Superior temporal gyrus (tissue), 1 donor: ENCODE measurements around the gene IFRD1.
A peak's percentile ranks its signal among the peaks of the same experiment; 100 is the strongest.

Source experiments
- DNase-seq: peaks from one replicate; pipeline ENCODE4 v3.0.0-alpha.2; 2016; ENCODE audit errors: extremely low spot score

IFRD1 gene, protein sequence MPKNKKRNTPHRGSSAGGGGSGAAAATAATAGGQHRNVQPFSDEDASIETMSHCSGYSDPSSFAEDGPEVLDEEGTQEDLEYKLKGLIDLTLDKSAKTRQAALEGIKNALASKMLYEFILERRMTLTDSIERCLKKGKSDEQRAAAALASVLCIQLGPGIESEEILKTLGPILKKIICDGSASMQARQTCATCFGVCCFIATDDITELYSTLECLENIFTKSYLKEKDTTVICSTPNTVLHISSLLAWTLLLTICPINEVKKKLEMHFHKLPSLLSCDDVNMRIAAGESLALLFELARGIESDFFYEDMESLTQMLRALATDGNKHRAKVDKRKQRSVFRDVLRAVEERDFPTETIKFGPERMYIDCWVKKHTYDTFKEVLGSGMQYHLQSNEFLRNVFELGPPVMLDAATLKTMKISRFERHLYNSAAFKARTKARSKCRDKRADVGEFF

DNA sequence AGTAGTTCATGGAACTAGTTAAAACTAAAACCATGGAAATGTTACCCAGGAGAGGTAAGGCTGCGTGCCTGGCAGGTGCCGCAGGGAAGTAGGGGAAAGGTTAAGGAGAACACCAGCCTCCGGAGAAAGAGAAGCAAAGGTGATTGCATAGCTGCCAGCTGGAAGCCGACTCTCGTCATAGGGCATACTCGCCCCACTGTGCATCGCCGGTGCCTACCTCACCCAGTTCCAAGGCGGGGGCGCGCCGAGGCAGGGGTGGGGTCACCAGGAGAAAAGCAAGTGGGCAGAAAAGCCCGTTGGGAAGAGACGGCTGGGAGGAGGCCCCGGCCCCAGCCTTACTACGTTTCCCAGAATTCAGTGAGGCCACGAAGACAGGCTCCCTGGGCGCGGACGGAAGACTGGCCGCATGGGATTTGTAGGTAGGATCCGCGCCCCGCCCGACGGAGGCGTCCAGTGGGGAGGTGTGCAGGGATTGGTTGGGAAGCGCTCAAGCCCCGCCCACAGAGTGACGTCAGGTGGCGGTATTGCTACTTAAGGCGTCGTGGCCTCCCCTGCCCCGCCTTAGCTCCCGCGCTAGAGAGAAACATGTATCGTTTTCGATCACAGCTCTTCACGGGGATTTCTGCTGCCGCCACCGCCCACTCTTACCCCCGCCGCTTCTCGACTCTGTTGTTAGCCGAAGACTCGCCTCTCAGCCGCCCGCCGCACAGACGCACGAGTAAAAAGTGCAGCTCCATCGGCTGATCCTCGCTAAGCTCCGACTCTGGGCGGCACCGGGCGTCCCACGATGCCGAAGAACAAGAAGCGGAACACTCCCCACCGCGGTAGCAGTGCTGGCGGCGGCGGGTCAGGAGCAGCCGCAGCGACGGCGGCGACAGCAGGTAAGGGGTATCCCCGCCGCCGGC is at the start of gene IFRD1:
TSS of gene IFRD1 (plus strand) at position 559 of the 905 bp plus-strand sequence. CDS start at position 788, 229 bp downstream.
- DNase-seq, result peak; percentile 99

DNA sequence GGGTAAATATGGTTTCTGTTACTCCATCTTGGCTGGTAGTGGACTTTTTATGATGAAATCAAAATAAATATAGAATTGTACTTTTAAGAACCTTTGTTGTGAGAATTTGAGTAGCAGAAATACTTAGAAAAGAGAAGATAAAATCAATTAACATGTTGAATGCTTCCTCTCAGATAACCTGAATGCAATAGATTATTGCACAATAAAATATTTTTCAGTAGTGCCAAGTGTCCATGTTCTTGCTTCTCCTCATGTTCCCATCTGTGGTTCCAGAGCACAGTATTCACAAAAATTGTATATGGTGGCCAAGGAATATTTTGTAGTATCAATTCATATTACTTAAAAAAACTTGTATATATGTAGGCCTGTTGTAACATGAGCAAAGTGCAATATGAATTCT is 45.9 kb upstream of the IFRD1 start:
- DNase-seq, result no peak

DNA sequence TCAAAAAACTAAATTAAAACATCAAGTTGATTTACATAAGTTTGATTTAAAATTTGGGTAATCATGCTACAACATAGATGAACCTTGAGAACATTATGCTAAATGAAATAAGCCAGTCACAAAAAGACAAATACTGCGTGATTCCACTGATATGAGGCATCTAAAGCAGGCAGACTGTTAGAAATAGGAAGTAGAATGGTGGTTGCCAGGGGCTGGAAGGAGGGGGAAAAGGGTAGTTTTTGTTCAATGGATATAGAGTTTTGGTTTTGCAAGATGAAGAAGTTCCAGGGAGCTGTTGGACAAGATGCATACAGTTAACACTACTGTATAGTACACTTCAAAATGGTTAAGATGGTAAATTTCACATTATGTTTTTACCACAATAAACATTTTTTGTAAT is 45.0 kb upstream of the IFRD1 start:
- DNase-seq, result no peak

DNA sequence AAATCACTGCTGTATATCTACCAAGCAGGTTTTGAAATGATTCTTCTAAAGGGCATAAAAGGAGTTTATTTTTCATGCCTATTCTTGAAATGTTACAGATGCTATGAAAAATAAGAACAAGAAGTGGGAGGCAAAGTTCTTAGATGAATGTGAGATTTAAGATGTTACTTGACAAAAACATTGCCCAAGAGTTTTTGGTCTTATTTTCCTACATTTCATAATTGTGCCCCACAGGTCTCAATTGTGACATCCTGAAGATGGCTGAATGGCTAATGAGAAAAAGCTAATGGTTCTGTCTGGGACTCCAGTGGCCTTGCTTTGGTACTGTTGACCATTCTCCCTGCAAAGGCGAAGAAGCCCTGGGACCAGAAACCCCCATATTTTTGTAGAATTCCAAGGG is 43.0 kb upstream of the IFRD1 start:
- peak; percentile 33 for DNase-seq

DNA sequence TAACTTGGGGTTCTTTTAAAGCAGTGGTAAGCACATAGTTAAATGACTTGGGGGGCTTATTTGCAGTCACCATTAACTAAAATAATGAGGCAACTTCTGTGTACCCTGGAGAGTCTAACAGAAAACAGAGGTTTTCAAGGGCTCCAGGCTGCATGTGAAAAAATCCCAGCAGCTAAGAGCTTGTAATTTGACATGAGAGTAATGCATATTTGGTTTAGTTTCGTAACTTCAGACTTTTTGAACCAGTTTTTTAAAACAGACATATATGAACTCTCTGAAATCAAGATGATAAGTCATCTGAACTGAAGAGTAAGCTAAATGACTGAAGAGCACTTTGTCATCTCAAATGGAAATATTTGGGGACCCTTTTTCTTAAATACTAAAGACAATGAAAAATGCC is 40.2 kb upstream of the IFRD1 start:
- DNase-seq, result no peak

DNA sequence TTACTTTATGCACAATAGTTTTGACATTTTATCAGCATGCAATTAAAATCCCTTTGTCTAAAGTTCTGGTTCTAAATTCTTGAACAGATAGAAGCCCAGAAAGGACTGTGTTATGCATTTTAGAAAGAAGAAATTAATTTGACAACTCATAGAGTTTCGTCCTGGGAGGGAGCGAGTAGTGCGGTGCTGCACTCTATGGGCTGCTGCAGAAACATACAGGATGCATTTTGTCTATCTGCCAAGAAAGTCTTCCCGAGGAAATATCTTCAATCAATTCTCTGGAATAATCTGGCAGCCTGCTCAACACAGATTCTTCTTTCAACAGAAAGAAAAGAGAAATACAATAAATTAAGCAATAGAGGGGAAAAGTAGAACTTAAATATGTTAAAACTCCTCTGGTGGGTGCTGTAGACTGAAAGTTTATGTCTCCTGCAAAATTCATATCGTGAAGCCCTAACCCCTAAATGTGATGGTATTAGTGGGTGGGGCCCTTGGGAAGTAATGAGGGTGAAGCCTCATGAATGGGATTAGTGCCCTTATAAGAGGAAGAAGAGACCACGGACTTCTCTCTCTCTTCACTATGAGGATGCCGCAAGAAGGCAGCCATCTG is 39.0 kb upstream of the IFRD1 start:
- peak; percentile 77 for DNase-seq

DNA sequence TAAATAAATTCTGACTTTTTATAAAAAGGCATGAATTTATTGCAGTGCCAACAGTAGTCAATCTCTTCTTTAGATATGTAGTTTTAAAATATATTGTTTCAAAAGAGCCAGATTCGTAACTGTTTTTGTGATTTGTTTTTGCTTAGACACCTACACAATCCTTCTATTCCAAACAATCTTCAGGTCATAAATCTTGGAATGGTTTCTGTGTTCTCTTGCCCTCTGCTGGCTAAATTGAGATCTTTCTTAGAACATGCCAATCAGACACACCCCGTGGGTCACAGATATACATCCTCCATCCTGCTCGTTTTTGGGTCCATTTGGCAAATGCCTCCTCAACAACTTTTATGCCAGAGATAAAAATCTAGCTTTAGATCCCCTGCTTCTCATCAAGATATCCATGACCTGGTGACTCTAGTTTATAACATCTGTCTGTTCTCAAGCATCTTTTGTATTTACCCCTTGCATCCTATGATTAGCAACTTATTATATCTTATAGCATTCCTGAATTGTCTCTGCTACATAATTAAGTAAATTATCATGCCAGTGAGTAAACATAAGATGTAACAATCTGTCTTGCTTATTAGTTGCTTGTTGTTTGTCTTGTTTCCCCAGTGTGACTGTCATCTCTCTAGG is 35.3 kb upstream of the IFRD1 start:
- DNase-seq, result peak; percentile 76

DNA sequence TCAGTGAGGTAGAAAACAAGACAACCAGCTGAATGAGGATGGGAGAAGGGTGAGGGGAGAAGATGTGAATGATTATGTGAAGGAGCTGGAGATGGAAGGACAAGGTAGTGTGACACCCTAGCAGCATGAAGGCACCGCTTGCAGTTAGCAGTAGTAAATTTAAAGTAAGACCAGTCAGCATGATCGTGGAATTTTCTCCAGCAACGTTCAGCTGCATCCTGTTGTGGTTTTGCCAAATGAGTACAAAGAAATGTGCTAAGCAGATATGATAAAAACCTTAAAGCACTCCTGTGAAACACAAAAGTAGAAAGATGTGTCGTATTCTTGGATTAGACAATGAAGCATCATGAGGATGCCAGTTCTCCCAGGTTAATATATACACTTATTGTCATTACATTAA is 34.1 kb upstream of the IFRD1 start:
- DNase-seq, result peak; percentile 14

DNA sequence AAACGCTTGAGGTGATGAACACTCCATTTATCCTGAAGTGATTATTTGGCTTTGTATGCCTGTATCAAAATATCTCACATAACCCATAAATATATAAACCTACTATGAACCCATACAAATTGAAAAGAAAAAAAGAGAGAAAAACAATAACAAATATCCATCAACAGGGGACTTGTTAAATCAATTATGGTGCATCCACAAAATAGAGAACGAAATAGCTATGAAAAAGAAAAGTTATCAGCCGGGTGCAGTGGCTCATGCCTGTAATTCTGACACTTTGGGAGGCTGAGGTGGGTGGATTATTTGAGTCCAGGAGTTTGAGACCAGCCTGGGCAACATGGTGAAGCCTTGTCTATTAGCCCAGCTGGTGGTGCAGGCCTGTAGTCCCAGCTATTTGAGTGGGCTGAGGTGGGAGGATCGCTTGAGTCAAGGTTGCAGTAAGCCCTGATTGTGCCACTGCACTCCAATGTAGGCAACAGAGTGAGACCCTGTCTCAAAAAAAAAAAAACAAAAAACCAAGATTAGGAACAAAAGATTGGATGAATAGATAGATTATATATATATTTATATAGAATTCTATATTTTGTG is 30.6 kb upstream of the IFRD1 start:
- DNase-seq, result no peak

DNA sequence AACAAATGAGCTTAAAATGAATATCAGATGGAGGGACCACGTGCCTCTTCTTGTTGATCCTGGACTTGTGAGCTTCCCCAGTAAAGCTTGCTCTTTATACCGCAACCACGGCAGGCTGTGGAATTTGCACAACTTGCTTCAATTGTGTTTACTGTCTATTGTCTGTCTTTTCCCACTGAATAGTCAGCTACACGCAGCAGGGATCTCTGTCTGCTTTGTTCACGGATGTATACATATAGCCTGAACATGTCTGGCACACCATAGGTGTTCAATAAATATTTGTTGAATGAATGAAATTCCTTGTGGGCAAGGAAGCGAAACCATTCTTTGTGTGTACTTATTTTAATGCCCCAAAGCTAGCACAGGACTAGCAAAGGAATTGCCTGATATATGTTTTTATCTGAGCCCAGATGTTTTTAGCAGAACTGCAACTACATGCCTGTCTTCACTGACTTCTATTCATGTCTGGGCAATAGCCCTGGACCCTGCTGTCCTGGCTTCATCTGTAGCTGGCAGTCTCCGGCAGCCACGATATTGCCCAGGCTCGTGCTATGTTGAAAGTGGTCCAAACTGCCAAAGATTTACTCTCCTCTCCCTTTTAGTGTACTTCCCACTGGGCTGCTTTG is 29.9 kb upstream of the IFRD1 start:
- DNase-seq, result peak; percentile 22

DNA sequence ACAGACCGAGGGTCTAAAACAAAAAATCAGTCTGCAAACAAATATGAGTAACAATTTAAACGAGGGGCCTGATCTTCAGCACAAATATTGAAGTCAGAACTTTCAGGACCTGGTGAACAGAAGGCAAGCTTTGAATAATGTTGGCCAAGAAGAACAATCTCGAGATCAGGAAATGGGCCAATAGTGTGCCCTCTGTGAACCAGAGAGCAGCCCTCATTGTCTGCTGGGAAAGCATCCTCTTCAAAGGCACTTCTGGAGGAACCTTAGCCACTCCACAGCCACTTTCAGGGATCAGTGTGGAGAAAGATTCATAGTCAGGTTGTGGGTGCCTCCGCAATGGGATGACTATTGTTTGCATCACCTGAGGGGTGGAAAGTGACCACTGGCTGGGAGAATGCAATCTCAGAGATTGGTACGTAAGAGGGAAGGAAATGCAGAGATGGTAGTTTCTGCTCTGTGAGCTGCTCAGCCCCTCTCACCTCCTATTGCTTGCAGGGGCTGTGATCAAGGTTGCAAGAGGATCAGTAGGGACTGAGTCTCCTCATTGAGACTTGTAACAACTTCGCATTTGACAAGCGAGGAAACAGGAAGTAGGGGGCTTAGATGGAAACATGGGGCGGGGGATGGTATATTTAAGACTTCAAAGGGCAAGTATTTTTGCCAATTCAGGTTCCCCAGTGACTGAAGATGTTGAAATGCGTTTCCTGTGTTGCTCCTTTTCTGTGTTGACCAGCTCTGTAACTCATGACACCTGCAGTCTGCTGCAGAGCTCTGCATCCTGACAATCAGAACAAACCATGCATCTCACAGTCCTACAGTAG is 28.4 kb upstream of the IFRD1 start:
- DNase-seq, result no peak

DNA sequence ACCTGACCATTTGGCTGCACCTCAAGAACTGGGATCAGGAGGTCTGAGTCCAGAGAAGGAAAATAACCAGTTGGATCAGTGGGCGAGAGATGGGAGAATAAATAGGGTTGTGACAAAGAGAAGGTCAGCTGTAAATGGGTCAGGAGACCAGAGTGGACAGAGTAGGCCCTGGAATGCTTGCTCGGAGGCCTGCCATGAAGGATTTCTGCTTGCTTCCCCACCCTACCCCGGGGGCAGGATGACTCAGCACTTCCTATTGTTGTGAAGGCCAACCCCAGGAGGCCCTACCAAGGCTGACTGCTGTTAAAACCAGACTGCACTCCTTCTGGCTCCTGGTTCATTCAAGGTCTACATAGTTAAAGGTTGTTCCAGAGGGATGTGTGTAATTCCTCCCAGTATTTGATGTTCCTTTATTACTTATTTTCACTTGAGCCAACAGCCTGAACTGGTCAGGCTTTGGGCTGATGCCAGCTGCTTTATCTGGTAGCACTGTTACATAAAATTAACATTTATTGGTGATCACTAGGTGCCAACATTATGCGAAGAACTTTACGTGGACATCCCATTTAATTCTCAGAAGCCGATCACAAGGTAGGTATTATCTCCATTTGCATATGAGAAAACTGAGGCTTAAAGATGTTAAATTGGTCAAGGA is 27.3 kb upstream of the IFRD1 start:
- DNase-seq, result no peak

DNA sequence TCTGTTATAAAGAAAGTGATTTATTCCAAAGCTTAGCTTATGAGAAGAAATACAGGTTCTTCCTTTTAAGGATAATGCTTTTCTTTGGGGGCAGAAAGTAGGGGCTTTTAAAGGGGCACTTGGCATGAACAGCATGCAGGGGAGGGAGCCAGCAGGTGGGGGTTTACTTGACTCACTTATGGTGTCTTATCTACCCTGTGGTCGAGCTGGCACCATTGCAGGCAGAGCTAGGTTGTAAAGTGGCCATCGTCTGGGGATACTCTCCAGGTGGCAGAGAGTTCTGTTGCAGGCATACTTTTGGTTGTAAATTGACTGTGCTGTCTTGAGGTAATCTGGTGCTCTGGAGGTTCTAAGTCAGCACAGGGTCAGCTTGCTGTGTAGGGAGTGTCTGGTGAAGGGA is 26.3 kb upstream of the IFRD1 start:
- no peak for DNase-seq

DNA sequence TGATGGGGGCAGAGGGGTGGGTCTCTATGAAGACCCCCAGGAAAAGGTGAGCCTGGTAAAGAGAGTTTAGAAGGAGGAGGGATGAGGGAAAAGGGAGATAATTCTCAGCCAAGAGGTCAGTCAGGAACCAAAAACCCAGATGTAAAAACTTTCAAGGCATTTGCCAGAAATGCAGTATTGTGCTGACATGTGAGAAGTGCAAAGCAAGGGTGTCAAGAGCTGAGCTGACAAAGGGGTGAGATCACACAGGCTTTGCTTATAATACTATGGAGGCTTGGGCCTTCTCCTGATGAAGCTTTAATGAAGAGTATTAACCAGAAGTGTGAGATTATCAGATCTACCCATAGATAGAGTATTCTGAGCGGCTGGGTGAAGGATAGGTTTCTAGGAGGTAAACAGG is 22.3 kb upstream of the IFRD1 start:
- no peak for DNase-seq

DNA sequence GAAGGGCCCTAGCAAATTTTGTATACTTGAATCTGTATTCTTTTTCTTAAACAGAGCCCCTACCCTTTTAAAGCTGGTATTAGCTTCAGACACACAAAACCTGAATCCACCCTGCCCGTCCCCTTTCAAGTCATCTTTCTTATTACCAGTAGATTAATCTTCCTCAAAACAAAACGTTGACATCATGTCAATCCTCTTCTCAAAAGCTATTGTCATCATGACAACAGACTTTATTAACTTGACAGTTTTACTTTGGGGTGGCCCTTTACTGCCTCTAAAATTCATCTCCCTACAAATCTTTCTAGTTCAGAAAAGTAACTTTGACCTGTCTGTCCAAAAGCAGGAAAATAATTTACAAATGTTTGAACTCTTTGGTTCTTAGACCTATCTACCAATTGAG is 21.5 kb upstream of the IFRD1 start:
- no peak for DNase-seq

DNA sequence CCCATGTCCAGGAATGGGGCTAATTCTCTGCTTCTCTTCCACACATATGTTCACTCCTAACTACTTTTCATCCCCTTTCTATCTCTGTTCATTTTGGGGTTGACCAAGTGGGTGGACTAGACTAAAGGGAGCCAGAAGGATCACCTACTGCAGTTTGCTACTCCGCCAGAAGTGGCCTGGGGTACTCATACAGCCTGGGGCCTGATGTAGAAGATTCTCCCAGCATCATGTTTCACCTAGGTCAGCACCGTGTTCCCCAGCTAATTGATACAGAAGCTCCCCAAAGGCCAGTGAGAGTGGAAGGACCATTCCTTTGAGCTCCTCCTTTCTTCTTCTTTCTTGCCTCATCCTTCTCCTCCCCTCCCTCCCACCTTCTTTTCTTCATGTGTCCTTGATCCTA is 19.6 kb upstream of the IFRD1 start:
- DNase-seq, result no peak

DNA sequence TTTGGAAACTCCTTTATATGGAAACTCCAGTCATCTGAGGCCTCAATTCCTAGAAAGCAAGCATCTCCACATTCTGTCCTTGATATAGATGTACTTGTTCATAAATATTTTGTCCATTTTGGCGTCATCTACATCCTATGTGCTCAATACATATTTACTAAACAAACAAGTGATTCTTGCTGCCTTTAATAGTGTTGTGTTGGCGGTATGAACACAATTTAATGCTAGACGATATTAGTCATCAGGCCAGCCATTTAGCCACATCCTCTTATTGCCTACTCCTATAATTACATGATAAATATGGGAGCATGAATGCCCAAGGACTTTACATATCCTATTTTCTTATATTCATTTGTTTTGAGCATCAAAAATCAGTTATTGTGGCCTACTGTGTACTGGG is 18.5 kb upstream of the IFRD1 start:
- DNase-seq, result no peak

DNA sequence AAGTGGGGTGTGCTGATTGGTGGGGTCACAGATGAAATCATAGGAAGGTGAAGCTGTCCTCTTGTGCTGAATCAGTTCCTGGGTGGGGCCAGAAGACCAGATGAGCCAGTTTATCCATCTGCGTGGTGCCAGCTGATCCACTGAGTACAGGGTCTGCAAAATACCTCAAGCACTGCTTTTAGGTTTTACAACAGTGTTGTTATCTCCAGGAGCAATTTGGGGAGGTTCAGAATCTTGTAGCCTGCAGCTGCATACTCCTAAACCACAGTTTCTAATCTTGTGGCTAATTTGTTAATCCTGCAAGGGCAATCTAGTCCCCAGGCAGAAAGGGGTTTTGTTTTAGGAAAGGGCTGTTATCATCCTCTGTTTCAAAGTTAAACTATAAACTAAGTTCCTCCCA is 17.0 kb upstream of the IFRD1 start:
- DNase-seq, result no peak

DNA sequence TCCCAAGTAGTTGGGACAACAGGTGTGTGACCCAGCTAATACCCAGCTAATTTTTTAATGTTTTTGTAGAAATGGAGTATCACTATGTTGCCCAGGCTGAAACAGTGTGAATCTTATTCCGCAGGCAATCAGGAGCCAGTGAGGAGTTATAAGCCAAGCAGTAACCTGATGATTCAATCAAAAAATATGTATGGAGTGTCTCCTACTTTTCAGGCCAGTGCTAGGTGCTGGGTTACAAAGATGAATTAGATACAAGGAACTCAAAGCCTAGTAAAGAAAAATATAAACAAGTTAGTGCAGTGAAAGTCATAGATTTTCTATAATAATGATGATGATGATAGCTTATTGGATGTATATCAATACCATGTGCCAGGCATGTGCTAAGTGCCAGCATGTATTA is 13.2 kb upstream of the IFRD1 start:
- no peak for DNase-seq

DNA sequence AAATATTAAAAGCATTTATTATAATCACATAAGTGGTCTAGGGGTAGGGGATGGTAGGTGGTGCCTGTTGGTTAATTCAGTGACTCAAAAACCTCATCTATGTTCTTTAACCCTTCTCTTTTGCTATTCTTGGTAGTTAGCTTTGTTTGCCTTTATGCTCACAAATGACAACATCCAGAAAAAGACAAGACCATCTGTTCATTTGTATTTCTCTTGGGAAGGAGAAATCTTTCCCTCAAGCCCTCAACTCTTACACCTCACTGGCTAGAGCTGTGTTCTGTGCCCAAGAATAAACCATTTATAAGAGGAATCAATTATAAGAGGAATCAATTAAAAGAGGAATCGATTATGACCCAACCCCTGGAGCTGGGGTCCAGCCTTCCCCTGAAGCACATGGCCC is 10.8 kb upstream of the IFRD1 start:
- no peak for DNase-seq
